Middle frontal gyrus (tissue), 1 donor: ENCODE results near the gene ZDHHC22.

Experiments used
- DNase-seq: peaks from one replicate; pipeline ENCODE4 v3.0.0-alpha.2; 2015; ENCODE audit warnings: low spot score; ENCODE audit errors: extremely low spot score

Gene ZDHHC22

GRCh38 chr14:77157740-77158139 lies 16.1 kb upstream of the ZDHHC22 start:
- DNase-seq, result no peak

DNA sequence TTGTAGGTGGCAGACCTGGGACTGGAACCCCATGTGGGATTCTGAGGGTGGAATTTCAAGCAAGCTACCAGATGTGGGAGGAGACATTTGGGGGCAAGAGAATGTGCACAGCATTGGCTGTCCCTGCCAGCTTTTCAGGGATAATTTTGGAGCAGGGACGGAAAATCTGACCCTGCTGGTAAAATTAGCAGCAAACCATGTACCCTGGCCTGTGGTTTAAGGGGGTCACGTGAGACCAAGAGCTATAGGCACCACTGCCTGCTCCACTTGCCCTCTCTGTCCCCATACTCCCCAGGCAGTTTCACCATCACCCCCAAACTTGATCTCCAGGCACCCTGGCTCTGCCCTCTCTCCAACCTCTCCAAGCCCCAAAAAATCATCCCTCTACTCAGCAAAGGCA lies 13.5 kb upstream of the ZDHHC22 start:
- no peak for DNase-seq

DNA sequence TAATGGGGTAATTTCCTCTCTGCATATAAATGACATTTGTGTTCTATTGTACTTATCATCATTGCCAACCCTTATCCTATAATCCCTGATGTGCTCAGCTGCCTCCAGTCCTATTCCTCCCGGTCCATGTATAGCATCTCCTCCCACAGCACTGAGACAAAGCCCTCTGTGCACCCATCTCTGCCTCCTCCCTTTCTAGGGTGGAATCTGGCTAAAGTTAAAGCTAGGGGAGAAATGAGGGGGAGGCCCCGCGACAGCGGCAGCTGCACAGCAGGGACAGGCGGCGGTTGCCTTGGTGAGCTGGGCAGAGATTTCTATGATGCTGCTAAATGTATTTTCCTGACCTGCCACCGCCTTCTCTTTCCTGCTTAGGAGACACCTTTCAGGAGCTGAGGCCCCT lies 12.8 kb upstream of the ZDHHC22 start:
- no peak for DNase-seq

- DNase-seq, result no peak
Measured at GRCh38 chr14:77153802-77154201, 12.2 kb upstream of the ZDHHC22 start.

DNA sequence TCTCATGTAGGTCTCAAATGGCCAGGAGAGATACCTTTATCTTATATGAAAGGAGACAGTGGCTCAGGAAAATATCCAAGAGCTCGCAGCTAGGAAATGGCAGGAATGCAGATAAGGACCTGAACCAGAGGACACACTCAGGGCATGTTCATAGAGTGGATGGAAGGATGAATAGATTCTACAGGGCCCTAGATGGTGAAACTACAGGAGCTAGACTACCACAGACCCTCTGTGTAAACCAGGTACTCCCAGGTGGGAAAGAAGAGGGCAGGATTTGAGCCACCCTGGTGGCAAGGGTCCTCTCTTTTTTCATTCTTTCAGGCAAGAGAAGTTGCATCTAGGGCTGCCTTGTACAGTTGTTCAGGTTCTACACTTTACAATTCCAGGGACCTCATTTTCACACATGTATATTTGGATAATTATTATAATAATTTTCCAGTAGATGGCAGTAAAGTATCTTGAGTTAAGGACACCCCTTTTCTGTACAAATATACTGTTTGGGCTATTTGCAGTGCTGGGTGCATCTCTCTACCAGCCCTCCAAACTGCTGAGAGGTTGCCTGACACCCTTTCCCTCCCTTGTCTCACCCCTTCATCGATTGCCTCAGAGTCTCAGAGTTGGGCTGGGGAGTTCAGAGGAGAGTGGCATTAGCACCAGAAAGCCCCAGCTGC lies 10.5 kb upstream of the ZDHHC22 start:
- no peak for DNase-seq

DNA sequence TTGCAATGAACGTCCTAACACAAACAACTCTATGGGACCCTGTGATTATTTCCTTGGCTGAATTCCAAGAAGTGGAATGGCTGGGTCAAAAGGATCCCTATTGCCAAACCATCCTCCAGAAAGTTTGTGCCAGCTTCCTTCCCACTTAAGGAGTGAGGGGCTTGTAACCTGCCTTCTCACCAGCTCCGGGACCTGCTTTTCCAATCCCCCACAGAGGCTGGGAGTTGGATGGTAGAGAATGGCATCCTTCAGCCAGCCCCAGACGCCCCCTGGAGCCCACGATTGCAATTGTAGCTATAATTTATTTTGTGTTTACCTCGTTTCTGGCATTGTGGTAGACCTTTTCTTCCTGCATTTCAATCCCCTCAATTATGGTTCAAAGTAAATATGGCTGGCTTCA lies 9.7 kb upstream of the ZDHHC22 start:
- no peak for DNase-seq

DNA sequence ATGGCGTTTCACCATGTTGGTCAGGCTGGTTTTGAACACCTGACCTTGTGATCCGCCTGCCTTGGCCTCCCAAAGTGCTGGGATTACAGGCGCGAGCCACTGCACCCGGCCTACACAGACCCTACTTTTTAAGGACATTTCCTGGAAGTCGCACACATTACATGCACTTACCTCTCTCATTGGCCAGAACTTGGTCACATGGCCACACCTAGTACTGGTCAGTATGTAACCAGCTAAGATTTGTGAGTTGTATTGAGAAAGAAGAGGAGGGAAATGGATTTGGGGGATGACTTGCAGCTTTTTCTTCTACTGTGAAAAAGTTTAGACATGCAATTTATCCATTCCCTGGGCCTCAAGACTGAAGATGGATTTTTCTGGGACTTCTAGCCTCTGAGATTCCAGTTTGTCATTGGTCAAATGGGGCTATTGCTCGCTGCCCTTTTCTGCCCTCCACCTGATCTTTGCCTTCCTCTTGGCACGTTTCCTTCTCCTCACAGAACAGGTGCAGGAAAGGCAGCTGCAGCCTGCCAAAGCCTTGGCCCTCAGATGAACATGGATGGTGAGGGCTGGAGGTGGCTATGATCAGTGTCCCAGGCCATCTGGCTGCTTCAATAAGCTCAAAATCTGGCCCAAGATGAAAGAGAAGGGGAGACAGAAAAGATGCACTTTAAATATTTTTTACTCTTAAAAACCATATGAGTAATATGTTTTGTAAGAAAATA lies 7.1 kb upstream of the ZDHHC22 start:
- no peak for DNase-seq

- DNase-seq, result no peak
Measured at GRCh38 chr14:77145975-77146740, 4.6 kb upstream of the ZDHHC22 start.

GRCh38 chr14:77144412-77145115 lies 3.0 kb upstream of the ZDHHC22 start:
- DNase-seq, result no peak

GRCh38 chr14:77143071-77143470 lies 1.5 kb upstream of the ZDHHC22 start:
- no peak for DNase-seq

DNA sequence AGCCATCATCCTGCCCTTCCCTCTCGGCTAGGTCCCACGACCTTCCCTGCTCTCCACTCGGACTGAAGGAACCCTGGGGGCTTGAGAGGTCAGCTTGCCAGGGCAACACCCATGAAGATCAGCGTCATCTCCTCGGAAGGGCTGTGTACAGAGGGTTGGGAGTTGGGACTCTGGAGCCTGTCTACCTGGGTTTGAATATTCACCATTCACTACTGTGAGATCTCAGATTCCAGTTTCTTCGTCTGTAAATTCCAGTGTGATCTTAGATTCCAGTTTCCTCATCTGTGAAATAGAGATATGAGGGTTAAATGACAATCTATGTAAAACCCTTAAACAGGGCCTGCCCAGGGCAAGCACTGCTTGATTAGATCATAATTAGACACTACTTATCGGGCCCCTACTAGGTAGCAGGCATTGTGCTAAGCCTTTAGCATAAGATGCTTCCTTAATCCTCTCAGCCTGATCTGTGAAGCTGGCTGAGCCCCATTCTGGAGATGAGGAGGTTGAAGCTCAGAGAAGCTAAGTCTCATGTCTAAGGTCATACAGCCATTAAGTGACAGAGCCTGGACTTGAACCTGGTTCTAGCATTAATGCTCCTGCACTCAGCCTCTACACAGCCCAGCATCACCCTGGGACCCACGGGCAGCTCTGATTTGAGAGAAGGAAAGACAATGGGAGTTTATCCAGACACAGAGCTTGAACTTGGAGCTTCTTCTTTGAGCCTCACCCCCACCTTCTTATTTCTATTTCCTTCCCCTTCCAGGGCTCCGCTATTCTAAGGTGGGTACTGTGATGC lies 612 bp upstream of the ZDHHC22 start:
- DNase-seq, result no peak

DNA sequence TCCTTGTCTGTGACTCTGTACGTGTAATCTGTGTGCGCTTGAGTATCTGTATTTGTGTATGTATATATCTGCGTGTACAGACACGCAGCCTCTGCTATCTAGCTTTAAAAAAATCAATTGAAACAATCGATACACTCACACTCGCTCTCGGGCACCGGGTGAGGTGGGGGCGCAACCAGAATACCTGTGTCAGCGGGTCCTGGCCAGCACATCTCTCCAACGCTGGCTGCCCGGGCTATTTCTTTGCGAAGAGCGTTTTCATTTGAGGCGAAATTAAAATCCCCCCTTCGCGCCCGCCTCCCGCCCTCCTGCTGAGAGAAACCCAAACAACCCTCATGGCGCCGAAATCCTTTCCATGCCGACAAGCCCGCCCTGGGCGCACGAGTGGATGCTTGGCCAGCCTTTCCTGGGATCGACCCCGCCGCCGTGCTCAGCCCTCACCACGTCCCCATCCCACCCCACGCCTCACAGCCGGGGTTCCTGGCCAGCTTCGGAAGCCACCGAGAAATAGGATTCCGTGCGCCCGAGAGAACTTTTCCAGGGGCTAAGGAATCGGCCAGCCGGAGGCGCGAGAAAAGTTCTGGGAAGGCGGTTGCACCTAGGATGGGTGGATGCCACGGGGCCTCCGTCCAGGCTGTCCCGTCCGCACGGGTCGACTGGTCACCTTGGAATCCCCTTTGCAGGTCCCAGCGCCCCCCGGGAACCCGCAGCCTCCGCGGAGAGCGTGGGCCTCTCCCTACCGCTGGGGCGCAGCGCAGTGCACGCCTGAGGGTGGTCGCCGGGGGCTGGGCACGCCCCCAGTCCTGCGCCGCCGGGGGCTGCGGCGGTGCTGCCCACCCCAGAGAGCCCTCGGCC lies 1.0 kb downstream of the ZDHHC22 start:
- no peak for DNase-seq

DNA sequence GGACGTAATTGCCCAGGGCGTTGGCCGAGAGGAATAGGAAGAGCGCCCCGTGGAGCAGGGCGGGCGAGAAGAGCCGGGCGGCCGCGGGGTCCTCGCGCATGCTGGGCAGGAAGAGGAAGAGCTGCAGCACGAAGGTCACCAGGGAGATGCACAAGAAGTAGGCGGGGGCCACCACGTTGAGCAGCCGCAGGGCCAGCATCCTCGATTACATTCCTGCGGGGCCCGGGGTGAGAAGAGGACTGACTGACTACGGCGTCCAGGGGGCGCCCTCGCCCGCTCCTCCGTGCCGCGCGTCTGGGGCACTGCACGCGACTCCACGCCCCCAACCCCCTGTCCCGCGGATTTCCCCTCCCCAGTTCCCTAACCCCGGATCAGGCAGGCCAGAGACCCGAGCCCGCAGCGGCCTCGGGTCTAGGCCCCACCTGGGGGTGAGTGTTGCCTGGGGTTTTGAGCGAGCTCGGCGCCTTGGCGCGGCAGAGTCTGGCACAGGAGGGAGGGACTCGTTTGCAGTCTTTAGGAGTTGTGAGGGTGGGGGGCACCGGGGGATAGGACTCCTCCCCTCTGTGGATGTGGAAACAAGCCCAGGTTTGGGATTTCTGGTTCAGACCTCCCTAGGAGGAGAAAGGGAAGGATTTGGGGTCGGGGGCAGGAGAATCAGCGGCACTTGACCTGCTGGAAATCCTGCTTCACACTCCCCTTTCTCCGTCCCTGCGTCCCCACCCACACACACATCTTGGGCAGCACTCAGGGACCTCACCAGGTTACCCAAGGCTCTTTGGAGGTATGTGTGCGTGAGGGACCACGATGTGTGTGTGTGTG lies 1.8 kb downstream of the ZDHHC22 start:
- no peak for DNase-seq

- no peak for DNase-seq
Measured at GRCh38 chr14:77139022-77139421, 2.6 kb downstream of the ZDHHC22 start.

DNA sequence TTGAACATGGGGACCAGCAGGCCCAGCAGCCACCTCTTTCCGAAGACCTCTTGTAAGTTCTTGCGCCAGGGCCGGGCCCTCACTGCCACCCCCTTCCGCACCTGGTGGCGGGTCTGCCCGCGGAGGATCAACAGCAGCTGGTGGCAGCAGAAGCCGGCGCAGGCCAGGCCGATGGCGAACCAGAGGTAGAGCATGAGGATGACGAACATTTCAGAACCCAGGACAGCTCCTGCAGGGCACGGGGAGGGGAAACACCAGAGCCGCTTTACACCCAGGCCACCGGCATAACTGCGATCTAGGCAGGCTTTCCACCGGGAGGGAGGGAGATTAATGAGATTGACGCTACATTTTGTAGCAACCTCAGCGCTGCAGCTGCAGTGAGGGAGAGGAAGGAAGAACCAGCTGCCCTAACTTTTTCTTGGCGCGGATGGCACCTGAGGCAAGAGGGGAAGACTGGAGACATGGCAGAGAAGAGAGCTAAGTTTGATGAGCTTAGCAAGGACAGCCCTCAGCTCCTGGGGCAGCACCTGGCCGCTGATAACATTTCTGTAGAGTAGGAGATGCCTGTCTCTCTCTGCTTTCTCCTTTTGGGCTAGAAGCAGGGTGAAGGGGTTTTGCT lies 7.8 kb downstream of the ZDHHC22 start:
- no peak for DNase-seq

GRCh38 chr14:77131871-77132486 lies 9.6 kb downstream of the ZDHHC22 start:
- no peak for DNase-seq

DNA sequence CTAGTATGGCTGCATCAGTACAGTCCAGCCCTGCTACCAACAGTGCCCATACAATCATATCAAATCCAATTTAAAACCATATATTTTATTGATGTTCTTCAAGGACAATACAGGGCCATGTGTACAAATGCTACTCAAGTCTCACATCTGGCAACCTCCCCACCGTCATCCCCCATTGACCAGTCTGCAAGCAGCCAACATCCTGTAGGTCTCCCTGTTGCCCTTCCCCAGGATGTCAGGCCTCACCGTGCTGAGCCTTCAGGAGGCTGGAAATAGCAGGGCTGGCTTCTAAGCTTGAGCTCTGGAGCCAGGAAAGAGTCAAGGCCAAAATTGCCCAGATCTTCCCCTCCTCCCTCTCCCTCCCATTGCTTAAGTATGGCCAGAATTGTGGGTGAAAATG lies 10.4 kb downstream of the ZDHHC22 start:
- no peak for DNase-seq

DNA sequence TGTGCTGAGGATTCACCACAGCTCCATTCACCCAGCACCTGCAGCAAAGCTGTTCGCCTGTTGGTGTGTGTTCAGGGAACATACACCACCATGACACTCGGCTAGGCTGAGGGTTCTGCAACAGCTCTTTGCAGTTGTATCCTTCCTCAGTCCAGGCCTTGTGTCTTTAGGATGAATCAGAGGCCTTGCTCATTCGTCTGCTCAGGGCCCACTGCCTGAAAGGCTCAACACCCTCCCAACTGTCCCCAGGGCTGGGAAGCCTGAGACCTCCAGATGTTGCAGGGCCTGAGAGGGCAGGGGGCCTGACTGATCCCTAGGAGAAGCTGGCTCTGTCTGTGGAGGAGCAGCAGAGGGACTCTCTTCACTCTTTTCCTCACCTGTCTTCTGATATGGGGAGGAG lies 11.2 kb downstream of the ZDHHC22 start:
- no peak for DNase-seq
